GM18502 (cell line): ENCODE measurements around the gene PRKAG3.
A peak's percentile ranks its signal among the peaks of the same experiment; 100 is the strongest.

Experiments used
- ATAC-seq: cut with Tn5 transposase; IDR thresholded peaks from one replicate; pipeline ENCODE4 v1.9.1; 2021; ENCODE audit warnings: mild to moderate bottlenecking; ENCODE audit not compliant: unreplicated experiment, poor library complexity

PRKAG3 gene

GRCh38 chr2:218865396-218865795 is 33.8 kb upstream of the PRKAG3 start:
- ATAC-seq: no peak

DNA sequence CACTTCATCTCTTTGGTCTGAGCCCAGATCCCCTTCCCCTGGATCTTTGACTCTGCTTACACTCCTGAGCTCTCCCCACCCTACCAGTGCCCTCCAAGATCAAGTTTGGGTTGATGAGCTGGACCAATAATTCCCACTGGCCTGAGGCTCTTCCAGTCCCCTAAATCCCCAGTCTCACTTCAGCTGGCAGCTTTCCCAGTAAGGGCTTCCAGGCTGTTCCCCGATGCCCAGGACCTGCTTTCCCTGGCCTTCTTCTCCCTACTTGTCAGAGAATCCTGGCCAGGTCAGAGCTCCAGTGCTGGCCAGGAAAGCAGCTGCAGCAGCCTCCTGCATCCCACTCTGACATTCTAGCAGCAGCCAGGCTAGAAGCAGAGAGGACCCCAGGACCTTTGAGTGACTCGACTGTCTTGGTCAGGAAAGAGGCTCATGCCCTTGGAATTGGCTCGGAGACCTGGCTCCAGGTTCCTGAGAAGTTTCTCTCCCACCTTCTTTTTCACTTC is 31.5 kb upstream of the PRKAG3 start:
- no peak for ATAC-seq

DNA sequence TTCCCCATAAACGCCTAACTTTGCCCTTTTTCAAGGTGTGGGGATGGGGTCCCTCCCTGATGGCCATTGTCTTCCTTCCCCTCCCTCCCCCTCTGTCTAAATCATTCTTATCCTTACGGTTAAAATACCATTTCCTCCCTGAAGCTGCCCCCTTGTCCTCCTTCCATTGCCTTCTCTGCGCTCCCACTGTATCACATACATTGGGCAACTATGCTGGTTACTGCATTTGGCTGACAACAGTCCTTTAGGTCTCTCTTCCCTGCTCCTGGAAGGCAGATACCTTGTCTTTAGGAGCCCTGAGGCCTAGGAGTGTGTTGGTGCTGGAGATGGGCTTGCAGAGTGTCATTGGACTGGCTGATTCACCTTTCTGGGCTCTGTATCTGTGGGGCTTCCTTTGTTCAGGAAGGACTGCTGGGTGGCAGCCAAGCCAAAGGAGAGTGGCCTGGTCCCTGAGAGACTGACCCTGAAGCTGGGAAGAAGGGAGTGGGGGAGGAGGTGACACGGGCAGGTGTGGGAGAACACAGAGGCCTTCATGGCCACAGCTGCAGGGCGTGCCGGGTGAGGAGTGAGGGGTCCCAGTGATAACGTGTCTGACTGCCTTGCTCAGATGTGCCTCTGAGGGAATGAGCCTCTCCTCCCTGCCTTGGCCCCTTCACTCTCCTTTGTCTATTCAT is 30.2 kb upstream of the PRKAG3 start:
- no peak for ATAC-seq

GRCh38 chr2:218860950-218861381 is 29.4 kb upstream of the PRKAG3 start:
- ATAC-seq: no peak

DNA sequence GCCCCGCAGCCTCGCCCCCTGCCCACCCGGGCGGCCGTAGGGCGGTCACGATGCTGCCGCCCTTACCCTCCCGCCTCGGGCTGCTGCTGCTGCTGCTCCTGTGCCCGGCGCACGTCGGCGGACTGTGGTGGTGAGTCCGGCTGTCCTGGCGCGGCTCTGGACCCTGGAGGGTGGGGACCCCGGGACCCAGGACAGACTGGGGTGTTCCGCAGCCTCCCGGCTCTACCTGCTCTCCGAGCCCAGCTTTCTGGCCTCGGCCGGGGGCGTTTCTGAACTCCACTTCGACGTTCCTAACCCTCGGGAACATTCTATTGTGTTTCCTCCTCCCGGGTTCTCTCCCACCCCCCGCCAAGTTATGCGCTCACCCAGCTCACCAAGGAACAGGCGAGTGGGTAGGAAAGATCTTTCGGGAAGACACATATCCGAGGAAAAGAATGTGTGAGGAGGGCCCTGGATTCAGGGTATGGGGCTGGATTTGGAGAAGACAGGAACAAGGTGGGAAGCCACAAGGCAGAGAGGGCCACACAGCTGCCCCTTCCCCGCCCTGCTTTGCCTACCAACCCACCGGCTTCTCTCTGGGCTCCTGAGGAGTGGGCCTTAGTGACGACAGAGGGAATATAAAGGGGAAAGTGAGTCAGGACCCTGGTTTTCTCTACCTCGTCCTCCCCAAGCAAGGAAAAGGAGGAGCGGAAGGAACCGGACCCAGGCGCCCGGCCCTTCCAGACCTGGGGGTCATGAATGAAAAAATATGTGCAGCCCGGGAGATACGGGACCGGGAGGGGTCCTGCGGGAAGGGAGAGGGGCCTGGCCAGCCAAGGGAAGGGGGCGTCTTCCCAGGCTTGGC is 28.6 kb upstream of the PRKAG3 start:
- no peak for ATAC-seq

DNA sequence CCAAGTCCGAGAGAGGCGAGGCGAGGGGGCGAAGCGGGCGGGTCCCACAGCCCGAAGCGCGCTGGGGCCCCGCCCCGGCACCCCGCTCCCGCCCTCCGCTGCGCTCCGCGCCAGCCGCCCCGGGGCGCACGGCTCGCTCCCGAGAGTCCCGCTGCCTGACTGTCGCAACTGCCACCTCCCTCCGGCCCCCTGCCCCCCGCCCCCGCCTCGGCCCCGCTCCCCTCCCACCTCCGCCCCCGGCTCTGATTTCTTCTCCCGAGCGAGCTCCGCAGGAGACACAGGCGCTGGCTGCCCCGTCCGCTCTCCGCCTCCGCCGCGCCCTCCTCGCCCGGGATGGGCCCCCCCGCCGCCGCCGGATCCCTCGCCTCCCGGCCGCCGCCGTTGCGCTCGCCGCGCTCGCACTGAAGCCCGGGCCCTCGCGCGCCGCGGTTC is 28.0 kb upstream of the PRKAG3 start, which contains the start of gene WNT6:
Gene WNT6 (plus strand): TSS at position 250 of the 432 bp plus-strand sequence. CDS start 233 bp downstream, outside the sequence.
- no peak for ATAC-seq

DNA sequence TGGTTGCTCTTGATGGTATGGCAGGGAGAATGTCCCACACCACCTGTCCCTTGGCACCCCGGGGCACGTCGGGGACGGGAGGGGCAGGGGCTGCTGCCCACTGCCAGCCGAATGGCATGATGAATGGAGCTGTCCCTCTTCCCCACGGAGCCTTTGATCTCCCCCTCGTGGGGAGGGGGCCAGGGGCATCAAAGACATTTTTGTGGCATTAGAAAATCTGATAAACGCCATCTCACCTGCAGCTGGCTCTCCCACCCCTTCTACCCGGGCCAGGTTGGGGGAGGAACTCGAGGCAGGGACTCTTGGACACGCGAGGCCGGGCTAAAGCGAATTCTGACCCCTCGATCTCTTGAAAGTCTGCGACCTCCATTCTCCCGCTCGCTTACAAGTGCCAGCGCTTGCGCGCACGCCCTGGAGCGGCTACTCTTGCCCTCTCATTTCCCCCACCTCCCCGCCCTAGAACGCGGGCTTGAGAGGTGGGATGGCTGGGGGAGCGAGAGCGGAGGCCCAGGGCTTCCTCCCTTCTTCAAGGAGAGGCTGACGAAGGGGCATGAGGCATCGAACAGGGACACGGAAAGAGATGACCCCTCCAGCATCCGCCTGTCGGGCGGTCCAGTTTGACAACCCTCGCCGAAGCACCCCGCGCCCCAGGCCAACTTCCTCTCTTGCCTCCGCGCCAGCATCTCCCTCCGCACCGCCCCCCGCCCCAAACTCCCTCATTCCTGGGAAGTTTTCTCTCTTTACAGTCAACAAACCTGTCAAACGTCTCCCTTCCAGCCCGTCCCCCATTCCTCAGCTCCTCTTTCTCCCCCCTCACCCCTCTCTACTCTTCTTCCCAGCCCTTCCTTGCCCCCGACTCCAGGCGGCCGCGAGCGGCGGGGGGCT is 27.3 kb upstream of the PRKAG3 start:
- no peak for ATAC-seq

DNA sequence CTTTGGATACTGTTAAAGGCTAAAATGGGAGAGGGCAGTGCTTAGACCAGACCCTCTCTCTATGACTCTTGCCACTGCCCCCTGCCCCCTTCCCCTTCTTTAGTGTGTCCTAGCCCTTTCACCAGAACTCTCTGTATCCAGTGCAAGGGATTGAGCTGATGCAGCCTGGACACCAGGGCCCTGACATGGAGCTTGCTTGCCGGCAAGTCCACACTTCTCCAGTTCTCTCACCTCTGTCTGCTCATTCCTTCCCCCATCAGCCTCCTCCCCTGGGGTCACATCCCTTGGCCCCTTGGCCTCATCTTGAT is 26.5 kb upstream of the PRKAG3 start:
- no peak for ATAC-seq

DNA sequence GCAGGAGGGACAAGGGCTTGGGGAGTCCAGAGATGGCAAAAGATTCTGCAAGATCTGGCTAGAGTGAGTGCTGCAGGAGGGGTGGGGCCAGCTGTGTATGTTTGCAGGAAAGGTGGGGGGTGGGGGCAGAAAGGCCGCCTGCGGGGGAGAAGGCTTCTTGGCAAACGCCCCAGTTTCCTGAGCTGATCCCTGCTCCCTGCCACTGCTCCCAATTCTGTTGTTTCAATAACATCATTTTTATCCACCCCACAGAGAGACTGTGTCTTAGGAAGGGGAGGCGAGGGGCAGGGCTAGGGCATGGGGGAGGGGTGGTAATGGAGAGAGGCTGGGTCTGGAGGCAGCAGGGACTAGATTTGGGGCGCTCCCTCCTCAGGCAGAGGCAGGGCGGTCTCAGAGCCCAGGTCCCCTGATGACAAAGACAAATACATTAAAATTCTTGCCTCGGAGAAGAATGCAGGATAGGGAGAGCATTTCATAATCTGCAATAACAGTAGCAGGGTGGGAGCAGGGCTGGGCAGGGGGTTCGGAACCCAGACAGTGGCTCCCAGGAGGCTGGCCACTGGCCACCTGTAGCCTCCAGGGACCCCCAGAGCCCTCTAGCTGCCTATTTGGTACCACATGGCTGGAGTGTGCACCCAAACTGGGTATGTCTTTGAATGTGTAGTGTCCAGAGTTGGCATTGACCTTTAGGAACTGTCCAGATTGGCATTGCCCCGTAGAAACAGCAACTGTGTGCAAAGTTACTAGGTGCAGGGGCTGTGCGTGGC is 26.0 kb upstream of the PRKAG3 start:
- ATAC-seq: no peak

- no peak for ATAC-seq
Observed at GRCh38 chr2:218856896-218857243, 25.3 kb upstream of the PRKAG3 start.

DNA sequence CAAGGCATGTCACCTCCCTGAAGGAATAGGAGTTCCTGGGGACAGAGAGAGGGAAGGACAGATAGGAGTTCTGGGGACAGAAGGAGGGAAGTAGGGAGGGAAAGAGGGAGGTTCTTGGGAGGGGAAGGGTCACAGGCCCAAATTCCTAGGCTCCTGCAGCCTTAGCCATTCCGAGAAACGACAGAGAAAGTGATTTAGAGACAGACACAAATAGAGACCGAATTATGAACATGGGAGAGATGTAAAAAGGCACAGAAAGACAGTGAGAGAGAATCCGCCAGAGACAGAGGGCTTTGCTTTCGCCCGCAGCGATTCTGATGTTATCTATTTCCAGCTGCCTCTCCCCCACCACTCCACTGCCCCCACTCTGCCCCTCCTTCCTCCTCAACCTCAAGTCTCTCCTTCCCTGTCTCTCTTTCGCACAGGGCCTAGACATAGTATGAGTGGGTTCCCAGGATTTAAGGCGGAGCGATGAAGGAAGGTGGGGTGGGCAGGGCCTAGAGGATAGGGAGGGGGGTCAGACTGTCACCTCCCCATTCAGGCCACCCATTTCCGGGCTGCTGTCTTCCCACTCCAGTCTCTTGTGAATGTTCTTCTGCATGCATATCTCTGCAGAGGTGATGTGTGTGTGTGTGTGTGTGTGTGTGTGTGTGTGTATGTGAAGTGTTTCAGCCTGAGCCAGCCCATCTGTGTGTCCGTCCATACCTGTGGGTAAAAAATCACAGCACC is 24.7 kb upstream of the PRKAG3 start:
- no peak for ATAC-seq

DNA sequence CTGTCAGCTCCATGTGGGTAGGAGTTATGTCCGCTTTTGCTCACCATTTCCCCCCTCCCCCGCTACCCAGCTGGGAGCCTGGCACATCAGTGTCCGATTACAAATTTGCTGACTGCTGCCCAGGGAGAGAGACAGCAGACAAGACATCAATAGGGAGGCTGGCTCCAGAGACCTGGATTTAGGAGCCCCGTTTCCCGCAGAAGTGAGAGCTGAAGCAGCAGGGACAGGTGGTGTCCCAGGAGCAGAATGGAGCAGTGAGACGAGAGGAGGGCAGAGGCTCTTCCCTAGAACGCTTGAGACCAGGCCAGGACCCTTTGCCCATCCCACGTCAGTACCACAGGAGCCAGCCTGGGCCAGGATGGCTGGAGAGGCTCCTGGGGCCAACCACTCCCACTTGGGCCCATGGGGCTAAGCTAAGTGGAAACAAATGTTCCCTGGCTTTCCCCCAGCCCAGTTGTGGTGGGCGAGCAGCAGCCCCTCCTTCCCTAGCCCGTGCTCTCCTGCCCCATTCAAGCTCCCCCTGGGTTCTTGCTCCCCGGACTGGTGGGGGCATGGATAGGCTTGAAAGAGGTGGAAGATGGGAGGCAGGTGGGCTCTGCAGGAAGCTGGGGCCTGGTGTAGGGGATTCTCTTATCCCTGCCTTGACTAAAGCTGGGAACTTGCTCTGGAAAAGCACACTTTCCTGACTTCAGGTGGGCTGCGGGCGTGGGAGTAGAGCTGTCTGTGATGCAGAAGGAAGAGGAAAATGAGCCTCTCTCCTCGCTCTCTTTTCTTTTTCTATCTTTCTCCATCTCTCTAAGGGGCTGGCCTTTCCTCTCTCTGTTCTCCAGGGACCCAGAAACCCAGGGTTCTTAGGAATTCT is 23.9 kb upstream of the PRKAG3 start:
- ATAC-seq: no peak

DNA sequence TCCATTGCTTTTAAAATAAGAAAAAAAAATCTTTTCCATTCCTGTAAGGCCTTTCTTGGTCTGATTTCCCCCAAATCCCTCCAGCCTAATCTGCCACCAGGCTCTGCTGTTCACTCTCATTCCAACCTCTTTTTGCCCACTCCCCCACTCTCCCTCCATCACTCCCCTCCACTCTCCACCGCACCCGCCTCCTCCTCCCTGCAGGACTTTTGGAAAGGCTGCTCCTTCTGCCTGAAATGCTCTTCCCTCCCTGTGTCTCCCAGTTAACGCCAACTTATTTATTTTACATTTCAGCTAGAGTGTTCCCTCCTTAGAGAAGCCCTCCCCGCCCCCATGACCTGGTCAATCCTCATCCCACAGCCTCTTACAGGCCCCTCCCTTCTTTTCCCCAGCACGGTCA is 23.3 kb upstream of the PRKAG3 start:
- ATAC-seq: no peak

DNA sequence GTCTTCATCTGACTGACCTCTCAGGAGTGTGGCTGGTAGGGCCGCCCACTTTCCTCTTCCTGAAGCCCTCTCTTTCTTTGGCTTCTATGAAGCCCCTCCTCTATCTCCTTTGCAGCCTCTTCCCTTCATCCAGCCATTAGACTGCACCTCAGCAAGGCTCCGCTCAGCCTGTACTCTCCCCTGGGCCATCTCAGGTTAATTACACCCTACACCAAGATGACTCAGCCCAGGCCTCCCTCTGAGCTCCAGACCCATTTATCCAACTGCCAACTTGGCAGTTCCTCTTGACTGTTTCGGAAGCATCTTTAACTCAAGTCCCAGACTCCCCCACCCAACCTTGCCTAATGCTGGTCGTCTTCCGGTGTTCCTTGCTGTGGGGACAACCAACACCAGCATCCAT is 22.2 kb upstream of the PRKAG3 start:
- ATAC-seq: no peak

- peak; percentile 58 for ATAC-seq
Observed at GRCh38 chr2:218852911-218853667, 21.5 kb upstream of the PRKAG3 start.

DNA sequence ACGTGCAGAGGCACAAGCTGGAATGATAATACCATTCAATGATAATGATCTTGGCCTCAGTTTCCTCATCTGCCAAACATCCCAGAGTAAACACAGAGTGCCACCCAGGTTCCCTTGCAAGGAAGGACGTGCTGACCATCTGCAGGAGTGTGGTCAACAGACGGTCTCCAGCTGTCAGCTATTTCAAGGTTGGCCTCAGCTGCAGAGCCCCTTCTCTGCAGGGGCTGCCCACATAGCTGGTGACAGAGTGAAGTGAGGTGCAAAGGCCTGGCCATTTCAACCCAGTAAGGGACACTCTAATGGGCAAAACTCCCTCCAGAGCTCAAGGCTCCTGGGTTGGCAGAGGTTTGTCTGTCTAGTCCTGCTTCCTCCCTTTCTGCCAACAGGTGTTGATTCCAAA is 19.7 kb upstream of the PRKAG3 start:
- no peak for ATAC-seq

- no peak for ATAC-seq
Observed at GRCh38 chr2:218850796-218851195, 19.2 kb upstream of the PRKAG3 start.

DNA sequence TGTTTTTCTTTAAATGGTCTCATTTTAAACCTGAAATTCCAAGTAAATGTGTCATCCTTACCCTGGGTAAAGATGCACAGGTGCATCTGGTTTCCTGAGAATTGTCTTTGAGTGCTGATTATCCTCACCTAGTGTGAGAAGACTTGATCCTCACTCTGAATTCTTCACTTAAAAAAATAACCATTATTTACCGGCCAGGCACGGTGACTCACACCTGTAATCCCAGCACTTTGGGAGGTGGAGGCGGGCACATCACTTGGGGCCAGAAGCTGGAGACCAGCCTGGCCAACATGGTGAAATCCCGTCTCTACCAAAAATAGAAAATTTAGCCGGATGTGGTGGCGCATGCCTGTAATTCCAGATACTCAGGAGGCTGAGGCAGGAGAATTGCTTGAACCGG is 18.1 kb upstream of the PRKAG3 start:
- ATAC-seq: no peak
